Astrocyte (in vitro differentiated cells and primary cell): ENCODE results near the gene GGTLC1.
"Not testable (repeated sequence)": the region's sequence is repeated elsewhere in the genome, so short reads cannot be mapped to it uniquely, and the experiment has no call there.

Experiments used
- CTCF ChIP-seq: IDR thresholded peaks from 2 replicates; pipeline ENCODE4 v1.5.1; 2011; ENCODE audit warnings: low read depth, mild to moderate bottlenecking, inconsistent platforms, low read length, moderate library complexity; ENCODE audit not compliant: insufficient read depth
- EZH2 ChIP-seq: IDR thresholded peaks from 2 replicates; pipeline ENCODE4 v1.6.1; 2012; ENCODE audit warnings: mild to moderate bottlenecking, low read length, inconsistent platforms; ENCODE audit not compliant: insufficient read depth

DNA sequence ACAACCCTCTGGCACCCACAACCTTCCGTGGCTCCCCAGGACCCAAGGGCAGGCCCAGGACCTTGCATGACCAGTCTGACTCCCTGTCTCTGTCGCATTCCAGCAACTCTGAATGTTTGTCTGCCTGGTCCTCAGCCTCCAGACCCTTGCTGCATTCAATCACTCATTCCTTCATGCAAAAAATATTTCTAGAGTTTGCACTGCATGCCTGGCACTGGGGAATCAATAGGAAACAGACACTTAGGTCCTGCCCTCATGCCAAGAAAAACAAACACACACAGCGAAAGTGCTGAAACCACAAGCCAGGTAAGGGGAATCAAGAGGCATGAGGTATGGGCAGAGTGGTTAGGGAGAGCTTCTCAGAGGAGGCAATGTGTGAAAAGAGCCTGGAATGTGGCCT lies 1.9 kb downstream of the GGTLC1 start:
- TF ChIP-seq CTCF, EZH2: not testable (repeated sequence)
